Fibroblast of skin of scalp (primary cell): ENCODE data around the gene AHDC1.
"Not testable (repeated sequence)": the region's sequence is repeated elsewhere in the genome, so short reads cannot be mapped to it uniquely, and the experiment has no call there.

Experiments used
- DNase-seq: peaks from one replicate; pipeline ENCODE4 v3.0.0-alpha.2; 2013

Gene AHDC1

DNA sequence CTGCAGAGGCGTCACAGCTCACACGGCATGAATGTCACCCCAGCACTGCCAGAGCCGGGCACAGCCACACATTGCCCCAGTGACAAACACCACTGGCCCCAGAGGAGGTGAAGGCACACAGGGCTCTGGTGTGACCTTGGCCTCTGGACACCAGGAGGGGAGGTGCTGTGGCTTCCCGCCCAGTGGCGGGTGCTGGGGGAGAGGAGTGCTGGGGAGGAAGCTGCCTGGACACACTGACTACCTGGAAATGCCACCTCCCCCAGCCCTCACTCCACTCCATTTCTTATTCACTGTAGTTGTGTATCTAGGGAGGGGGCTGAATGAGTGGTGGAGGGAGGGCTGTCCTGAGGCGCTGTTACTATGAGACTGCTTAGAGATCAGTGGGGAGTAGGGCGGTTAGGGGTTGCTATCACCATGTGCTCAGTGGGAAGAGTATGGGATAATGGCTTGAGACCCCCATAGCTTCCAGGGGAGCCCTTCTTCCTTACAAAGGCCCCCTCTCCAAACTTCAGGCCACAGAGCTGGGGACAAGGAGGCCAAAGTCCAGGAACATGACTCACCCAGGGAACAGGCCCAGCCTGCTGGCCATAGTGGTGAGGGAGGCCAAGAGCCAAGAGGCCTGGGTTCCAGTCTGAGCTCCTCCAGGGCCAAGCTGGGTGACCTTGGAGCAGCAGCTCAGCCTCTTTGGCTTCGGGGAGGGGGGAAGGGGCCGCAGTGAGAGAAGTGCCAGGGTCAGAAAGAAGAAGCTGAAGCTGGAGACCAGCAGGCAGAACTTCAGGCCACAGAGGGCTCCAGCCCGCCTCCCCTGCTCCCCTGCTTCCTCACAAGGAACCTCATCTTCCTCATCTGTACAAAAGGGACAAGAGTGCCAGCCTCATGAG lies 40.1 kb downstream of the AHDC1 start:
- no peak for DNase-seq

DNA sequence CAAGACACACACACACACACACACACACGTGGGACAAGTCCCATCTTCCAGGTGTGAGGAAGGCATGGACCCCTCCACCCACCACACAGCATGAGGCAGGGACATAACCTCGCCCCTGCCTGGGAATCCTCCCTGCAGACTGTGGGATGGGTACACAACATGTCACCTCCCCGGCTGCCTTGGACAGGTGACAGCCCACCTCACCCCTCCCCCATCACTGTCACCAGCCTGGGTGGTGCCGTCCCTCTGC lies 40.7 kb downstream of the AHDC1 start:
- no peak for DNase-seq

DNA sequence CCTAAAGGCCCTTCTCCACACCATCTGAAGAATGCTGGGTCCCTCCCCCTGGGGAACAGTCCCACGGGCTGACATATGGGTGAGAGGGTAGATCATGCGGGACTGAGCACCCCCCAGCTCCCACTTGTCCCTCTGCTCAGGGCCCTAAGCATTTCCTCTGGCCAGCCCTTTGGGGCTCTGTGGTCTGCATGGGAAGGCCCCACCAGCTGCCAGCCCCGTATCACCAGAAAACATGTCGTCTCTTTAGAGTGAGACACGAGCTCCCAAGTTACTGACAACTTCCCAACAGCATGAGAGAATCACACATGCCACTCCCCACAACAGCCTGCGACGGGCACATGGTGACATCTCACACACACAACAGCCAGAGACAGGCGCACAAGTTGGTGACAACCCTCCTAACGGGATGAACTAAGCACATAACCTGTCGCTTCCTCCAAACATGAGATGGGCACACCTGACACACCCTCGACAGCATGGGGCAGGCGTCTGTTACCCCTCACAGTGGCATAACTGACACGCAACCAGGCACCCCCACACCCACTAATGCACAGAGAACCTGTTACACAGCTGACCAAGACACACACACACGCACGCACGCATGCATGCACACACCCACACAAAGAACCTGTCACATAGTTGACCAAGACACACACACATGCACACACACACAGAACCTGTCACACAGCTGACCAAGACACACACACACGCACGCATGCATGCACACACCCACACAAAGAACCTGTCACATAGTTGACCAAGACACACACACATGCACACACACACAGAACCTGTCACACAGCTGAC lies 41.2 kb downstream of the AHDC1 start:
- DNase-seq: no peak

DNA sequence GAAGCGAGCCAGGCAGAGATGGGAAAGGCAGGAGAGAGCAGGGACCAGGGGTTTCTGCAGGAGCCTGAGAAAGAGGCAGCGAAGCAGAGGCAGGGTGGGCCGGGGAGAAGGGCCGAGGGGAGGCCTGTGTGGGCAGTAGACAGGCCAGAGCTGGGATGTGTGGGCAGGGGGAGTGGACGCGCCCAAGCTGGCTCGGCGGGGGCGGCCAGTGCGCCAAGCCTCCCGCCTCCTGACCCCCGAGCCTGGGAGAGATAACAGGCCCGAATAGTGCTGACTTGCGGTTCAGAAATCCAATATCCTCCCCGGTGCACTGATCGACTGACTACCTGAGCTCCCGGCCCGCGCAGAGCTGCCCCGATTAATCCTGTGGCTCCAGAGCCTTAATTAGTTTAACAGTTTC lies 41.9 kb downstream of the AHDC1 start:
- no peak for DNase-seq

DNA sequence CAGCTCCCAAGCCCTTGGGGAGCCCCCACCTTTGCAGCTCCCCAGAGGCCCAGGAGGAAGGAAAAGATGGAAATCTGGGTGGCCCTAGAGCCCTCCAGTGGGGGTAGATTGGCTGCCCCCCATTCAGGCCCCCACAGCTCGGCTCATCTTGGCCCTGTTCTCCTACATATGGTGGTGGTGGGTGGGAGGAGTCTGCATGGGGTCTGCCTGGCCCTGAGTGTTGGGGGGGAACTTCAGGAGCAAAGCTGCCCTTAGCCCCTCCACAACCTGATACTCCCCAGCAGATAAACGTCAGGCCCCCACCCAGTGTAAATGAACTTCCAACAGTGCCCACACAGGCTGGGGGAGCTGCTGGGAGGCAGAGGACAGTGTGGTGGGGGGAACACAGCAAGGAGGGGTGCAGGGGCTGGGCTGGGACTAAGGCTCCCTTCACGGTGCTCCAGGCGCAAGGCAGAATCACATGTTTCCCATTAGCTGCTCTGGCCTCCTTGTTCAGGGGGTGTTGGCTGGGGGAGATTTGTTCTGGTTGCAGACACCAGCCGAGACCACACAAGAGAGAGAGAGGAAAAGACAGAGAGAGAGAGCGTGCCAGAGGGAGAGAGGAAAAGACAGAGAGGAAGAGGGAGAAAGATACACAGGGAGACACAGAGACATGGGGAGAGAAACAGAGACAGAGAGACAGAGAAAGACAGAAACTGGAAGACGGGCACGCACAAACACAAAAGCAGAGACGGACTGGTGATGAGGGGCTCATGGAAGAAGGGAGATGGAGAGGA lies 42.6 kb downstream of the AHDC1 start:
- peak; percentile 75 for DNase-seq

DNA sequence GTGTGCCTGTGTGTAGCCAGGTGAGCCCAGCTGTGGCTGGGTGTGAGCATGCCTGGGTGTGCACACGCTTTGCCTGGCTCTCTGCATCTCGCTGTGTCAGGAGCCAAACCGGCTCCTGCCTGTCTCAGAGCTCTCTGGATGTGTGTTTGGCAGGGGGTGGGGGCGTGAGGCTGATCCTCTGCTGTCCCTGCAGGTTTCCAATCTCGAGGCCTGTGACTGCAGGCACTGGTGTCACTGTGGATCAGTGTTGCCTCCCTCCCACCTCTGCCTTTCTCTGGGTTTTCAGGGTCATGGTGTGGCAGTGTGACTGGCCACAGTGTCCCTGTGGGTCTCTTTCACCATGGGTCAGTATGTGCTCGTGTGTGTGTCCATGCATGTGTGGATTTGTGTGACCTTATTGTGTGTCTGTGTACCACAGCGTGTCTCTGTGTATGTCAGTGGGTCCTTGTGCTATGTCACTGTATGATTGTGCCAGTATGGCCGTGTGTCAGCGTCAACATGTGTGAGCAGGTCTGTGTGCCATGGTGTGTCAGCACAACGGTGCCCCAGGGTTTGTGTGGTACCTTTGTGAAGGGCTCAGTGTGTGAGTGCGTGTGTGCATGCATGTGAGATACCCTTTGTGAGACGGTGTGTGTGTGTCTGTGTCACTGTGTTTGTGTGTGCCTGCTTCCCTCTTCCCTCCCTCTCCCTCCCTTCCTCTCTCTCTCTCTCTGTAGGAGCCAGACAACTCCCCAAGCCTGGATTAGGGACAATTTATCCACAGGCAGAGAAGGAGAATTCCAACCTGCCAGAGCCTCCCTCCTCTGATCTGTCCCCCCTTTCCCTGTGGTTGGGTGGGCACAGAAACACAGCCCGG lies 43.4 kb downstream of the AHDC1 start:
- DNase-seq: no peak

DNA sequence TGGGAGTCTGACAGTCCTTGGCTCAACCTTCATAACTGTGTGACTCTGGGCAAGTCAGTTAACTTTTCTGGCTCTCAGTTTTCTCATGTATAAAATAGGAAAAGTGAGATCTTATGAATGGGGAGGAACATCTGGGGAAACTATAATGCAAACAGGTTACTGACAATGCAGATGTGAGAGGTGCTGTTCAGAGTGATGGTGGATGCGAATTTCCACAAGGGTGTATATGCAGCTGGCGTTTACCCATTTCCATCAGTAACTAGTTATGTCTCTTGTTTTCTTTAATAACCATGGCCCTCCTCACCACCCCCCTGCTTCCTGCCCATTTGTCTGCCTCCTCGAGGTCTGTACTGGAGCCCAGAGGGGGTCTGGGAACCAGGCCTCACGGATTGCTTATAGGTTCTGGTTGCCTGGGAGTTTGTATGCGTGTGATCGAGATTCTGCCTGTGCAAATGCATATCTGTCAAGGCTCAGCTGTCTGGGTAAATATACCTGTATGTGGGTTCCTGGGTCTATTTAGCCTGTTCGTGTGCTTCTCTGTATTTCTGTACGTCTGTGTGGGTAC lies 44.4 kb downstream of the AHDC1 start:
- DNase-seq: peak; percentile 45

DNA sequence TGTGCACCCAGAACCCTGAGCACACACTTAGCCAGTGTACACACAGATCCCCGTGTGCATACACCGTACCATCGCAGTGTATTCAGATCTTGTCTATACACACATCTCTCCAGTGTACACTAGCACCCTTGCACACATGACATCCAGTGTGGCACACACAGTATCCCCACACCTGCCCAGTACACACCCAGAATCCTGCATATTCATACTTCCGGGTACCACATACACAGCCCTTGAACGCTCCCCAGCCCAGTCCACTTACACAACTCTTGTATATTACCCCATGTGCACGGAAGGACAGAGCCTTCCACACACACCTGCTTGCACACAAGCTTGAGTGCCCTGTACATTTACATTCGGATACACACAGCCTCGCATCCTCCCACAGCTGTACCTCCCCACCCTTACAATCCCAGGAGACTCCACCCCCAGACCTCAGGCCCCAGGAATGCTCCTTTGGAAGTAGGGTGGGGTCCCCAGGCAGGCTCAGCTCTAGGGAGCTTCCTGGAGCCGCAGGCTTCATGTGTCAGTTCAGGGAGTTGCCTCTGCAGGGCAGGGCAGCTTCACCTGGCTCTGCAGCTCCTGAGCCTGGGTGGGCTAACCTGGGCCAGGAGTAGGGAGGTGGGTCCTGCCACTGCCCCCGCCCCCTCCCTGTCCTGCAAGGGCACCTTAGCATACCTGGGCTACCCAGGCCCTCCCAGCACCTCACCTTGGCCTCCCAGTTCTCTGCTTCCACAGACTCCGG lies 46.2 kb downstream of the AHDC1 start:
- no peak for DNase-seq

DNA sequence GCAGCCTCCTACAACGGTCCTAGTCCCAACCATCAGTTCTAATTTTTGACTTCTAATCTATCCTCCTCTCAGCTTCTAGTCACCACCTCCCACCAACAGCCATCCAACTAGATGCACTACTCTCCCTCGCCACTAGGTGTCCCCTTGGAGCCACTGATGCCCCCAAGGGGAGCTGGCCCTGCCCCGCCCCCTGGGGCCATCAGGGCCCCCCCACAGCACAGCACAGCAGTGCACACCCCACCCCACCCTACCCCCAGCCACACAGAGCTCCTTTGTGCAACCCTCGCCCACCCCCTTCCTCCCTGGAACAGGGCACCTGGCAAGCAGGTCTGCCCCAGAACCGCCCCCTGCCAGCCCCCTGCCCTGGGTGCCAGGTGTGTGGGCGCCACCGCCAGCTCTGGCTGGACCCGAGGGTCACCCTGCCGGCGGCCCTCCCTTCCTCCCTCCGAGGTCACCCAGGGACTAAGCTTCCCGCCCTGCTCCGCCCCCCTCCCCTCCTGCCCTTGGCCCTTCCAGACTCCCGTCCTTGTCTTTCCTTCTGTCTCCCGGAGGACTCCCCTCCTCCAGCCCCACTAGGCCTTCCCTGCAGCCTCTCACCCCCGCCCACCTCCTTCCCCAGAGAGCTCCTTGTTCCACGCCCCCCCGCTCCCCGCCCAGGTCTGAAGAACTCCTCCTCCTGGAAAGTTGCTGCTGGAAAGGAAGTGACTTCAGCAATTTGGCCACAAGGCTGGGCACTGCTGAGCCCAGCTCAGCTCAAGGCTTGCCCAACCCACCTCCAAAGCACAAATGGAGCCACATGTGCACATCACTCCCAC lies 47.0 kb downstream of the AHDC1 start:
- DNase-seq: peak; percentile 98

DNA sequence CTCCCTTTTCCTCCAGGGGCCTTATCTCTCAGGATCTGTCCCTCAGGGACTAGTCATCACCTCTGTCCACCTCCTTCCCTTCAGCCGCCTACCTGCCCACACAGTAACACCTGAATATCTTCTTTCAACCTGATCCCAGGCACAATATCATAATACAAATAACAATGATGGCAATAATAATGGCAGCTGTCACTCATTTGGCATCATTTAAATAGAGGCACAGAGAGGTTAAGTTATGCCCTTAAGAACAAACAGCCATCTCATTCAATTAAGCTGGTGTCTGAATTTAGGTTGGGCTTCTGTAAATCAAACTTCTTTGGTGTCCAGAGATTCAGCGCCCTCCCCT lies 47.5 kb downstream of the AHDC1 start:
- no peak for DNase-seq

DNA sequence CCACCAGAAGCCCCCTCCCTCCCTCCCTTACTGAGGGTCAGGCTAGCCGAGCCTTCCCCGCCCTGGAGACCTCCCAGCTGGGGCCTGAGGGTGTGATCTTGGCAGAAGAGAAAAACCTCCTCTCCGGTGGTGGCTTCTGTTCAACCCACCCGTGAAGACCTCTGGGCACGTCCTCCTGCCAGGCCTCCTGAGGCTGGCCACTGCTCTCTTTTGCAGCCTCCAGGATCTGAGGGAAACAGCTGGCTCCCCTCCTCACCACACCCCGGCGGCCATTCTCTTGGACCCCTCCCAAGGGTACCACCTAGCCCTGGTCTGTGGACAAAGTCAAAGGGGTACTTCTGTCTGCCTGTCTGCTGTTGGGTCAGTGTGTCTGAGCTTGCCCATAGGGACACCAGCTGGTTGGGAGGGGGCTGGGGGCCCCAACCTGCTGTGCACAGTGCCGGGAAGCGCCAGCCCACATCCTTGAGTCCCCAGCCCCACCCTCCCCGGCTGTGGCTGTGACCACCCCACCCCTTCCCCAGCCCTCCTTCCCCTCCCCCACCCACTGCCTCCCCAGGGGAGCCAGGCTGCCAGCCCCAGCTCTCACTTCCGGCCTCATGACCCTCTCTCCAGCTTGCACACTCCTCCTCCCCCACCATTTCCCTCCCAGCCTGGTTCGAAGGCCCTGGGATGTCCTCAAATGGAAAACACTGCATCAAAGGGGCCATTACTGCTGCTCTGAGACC lies 48.1 kb downstream of the AHDC1 start:
- DNase-seq: peak; percentile 76

DNA sequence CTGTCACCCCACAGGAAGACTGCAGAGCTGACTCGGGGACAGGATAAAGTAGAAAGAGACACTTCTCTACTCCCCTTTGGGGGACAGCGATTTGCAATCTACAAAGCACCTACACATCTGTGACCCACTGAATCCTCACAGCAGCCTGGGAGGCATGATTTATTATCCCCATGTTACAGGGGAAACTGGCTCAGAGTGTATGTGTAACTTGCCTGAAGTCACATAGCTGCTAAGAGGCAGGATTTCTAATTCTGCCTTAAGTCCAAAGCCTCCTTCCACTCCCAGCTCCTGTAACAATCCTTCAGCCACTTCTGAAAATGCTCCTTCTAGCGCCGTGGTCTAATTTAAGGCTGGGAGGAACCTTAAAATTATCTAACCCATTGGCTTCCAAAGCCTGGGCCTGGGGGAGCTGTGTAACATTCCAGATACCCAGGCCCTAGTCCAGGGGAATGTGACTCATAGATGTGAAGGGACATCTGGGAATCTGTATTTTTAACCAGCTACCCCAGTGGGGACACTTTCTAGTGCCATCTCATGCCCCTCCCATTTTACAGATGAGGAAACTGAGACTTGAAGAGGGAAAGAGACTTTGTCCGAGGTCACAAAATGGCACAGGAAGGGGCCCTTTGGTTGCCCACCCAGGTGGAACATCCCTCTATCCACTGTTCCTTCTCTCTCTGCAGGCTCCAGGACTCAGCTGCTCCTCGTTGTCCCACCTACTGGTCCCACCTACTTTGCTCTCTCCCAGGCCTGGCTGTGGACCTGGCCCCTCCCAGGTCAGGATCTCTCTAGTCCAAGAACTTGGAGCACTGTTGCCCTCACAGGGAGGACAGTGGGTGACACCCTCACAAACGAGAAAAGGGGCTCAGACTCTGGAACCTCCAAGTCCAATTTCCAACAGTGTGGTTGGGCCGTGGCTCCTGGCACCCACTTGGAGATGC lies 48.9 kb downstream of the AHDC1 start:
- no peak for DNase-seq

DNA sequence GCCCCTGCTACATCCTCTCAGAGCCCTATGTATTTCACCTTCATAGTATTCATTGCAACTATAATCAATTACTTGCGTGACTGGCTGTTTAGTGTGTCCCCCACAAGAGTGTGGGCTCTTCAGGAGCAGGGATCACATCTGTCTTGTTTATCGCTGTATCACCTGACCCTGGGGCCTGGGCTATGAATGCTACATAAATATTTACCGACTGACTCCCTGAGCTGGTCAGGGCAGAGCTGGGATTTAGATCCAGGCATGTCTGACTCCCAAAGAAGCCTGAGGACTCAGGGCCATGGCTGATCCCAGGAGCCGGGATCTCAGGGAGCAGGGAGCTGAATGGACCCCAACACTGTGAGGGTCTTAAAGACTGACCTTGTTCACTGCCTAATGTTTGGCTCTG lies 49.7 kb downstream of the AHDC1 start:
- DNase-seq: no peak

DNA sequence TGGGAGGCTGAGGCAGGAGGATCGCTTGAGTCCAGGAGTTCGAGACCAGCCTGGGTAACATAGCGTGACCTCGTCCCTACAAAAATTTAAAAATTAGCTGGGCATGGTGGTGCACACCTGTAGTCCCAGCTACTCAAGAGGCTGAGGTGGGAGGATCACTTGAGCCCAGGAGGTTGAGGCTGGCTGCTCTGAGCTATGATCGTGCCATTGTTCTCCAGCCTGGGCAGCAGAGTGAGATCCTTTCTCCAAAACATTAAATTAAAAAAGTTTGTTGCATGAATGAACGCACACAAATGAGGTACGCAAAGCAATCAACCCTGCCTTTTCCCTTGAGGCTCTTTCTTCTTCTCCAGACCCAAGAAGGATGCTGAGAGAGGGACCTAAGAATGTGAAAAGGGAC lies 50.1 kb downstream of the AHDC1 start:
- not testable (repeated sequence) for DNase-seq

DNA sequence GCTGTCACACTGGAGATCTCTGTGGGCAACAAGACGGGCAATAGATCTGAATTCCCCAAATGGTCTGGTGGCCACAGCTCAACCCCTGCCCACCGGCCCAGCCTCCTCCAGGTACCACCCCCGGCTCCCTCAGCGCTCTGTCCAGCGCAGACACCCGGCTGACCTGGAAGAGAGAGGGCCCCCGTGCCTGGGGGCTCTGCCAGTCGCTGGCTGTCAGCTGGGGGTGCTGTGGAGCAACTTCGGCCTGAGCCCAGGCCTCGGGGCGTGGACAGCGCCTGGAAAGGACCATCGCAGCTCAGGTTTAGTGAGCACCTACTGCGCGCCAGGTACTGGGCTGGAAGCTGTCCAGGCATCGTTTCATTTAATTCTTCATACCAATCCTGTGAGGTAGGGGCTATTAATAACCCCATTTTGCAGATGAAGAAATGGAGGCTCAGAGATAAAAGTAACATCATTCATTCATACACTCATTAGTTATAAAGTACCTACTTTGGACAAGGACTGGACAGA lies 51.0 kb downstream of the AHDC1 start:
- DNase-seq: no peak

DNA sequence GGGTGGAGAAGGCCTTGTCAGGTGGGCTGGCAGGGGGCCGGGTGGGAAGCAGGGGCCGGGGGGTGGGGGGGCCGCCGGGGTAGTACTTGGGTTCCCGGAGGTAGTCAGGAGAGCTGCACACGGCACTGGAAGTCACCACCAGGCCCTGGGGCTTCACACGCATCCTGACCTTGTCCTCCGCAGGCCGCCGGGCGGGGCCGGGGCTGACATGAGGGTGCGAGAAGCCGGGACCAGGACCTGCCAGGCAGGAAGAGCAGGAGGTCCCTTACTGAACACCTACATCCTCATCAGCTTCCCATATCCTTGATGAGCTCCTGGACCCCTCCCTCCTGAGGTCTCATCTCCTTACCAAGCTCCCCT lies 52.0 kb downstream of the AHDC1 start:
- DNase-seq: no peak

DNA sequence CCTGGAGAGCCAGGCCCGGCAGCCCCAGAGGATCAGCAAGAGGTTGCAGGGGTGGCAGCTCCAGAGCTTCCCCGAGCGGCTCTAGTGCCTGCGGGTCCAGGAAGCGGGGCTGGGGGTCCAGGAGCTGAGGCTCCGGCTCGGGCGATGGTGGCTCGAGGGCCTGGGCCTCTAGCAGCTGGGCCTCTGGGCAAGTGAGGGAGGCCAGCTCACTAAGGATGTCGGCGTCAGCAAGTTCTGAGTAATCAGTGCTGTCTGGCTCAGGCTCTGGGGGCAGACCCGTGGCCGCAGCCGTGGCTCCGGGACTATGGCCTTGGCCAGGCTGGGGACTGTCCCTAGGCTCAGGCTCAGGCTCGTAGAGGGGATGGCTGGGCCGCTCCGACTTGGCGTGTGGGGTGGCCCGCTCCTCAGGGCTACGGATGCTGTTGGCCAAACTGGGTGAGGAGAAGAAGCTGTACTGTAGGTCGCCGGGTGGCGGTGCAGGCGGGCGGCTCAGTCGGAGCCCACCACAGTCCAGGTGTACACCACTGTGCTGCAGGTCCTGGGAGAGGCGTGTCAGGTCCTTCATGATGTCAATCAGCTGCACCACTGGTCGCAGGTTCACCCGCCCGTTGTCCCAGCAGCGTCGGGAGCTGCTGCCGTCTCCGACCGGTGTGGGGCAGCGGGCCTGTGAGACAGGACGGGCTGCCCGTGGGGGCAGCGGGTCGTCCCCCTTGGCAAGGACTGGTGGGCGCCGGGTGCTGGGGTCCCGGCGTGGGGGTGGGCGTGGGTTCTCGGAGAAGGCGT lies 52.6 kb downstream of the AHDC1 start:
- no peak for DNase-seq
